Omental fat pad (tissue), 4 donors: Measurements from ENCODE around the gene HSD17B3. TPM values are rescaled to one million over a fixed set of nuclear protein-coding genes. Genes with fewer than 3 reads are reported as not detected.

Experiments
- ATAC-seq: fragments of 150-250 bp; one replicate; pipeline ENCODE4 v1.9.1; 2016; ENCODE audit warnings: mild to moderate bottlenecking, moderate library complexity; ENCODE audit not compliant: low FRiP score
- DNase-seq: peaks from one replicate; pipeline ENCODE4 v3.0.0-alpha.2; 2019; ENCODE audit warnings: low spot score
- total RNA-seq, 4 donors: library from RNA; depleted of rRNA; stranded (reverse); fragments of >200 nt; gene quantifications; one replicate each; pipeline ENCODE4 v1.1.0, GENCODE V29; 2016
- TF ChIP-seq, protein P1 (sequence below), 3 donors: fragments of 450-650 bp; IDR thresholded peaks; one replicate each; pipeline ENCODE4 v1.5.1; 2016 to 2017; ENCODE audit warnings: antibody characterized with exemption in 3 of 3, mild to moderate bottlenecking in 3 of 3, moderate library complexity in 2 of 3

The HSD17B3 gene
- total RNA-seq, 4 donors from 2014 or later: 0.36 TPM; not detected in 3

DNA sequence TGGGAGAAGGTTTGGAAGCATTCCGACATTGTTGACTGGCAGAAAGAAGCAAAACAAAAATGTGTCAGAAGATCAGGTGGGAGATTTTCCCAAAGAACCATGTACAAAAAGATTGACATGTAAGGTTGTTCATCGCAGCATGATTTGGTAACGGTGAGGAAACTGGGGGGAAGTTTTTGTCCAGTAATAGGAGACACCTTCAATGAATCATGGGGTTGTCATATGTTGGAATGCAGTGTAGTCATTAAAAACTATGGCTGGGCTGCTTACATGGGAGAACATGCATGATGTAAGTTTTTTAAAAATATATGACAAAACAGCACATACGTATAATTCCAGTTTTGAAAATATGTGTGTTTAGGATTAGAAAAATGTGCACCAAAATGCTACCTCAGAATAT lies 50.5 kb downstream of the HSD17B3 start:
- ATAC-seq: no peak
- DNase-seq: no peak
- TF ChIP-seq, protein P1, sequence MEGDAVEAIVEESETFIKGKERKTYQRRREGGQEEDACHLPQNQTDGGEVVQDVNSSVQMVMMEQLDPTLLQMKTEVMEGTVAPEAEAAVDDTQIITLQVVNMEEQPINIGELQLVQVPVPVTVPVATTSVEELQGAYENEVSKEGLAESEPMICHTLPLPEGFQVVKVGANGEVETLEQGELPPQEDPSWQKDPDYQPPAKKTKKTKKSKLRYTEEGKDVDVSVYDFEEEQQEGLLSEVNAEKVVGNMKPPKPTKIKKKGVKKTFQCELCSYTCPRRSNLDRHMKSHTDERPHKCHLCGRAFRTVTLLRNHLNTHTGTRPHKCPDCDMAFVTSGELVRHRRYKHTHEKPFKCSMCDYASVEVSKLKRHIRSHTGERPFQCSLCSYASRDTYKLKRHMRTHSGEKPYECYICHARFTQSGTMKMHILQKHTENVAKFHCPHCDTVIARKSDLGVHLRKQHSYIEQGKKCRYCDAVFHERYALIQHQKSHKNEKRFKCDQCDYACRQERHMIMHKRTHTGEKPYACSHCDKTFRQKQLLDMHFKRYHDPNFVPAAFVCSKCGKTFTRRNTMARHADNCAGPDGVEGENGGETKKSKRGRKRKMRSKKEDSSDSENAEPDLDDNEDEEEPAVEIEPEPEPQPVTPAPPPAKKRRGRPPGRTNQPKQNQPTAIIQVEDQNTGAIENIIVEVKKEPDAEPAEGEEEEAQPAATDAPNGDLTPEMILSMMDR (IDR thresholded peaks at IDR 0.05): no peak

GRCh38 chr9:96249746-96250145 lies 52.2 kb downstream of the HSD17B3 start:
- TF ChIP-seq, protein P1 (IDR thresholded peaks at IDR 0.05): no peak
- no peak for ATAC-seq
- DNase-seq: no peak

DNA sequence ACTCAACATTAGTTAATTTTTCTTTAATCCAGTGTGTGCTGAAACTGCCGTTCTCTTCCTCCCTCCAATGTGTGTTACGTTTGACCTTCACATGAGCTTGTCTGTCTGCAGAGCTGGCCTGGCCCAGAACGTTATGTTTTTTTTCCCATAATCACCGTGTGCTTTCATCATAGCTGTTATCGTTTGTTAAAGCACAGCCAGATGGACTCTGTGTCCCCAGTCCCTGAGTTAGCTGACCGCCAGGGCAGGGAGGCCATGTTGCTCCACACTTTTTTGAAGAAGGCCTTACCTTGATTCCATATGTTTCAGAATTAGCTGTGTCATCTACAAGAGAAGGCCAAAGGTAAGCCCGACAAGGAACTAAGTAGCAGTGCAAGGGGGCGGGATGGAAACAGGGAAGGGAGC lies 55.7 kb downstream of the HSD17B3 start:
- no peak for ATAC-seq
- TF ChIP-seq, protein P1 (IDR thresholded peaks at IDR 0.05): no peak
- DNase-seq: no peak

- TF ChIP-seq, protein P1 (IDR thresholded peaks at IDR 0.05): no peak
- DNase-seq (no peak), ATAC-seq (no peak)
These were observed 56.6 kb downstream of the HSD17B3 start for GRCh38 chr9:96245399-96245798.

- DNase-seq (no peak), ATAC-seq (no peak)
- TF ChIP-seq, protein P1 (IDR thresholded peaks at IDR 0.05): no peak
These were observed 58.2 kb downstream of the HSD17B3 start for GRCh38 chr9:96243778-96244177.

GRCh38 chr9:96242811-96243210 lies 59.2 kb downstream of the HSD17B3 start:
- ATAC-seq: no peak
- no peak for DNase-seq
- TF ChIP-seq, protein P1 (IDR thresholded peaks at IDR 0.05): no peak

- DNase-seq: no peak
- ATAC-seq: no peak
- TF ChIP-seq, protein P1 (IDR thresholded peaks at IDR 0.05): no peak
These were observed 60.6 kb downstream of the HSD17B3 start for GRCh38 chr9:96241391-96241809.
